Activated gamma-delta T cell treated with anti-CD3 and anti-CD28 coated beads, Interleukin-2, amount 50 U/mL, for 16 hours (primary cell): ENCODE data around the gene CPA4.

Experiments
- DNase-seq: peaks from one replicate; pipeline ENCODE4 v3.0.0-alpha.2; 2020; ENCODE audit warnings: low read depth

The CPA4 gene

GRCh38 chr7:130274983-130275591 is 17.9 kb upstream of the CPA4 start:
- no peak for DNase-seq

GRCh38 chr7:130275826-130276297 is 17.1 kb upstream of the CPA4 start:
- DNase-seq: no peak

GRCh38 chr7:130276796-130277762 is 15.9 kb upstream of the CPA4 start:
- DNase-seq: no peak

- DNase-seq: no peak
These were observed 15.0 kb upstream of the CPA4 start for GRCh38 chr7:130277763-130278643.

- DNase-seq: no peak
These were observed 14.1 kb upstream of the CPA4 start for GRCh38 chr7:130278860-130279259.

- no peak for DNase-seq
These were observed 13.7 kb upstream of the CPA4 start for GRCh38 chr7:130279286-130279685.

GRCh38 chr7:130279906-130280305 is 13.1 kb upstream of the CPA4 start:
- no peak for DNase-seq

GRCh38 chr7:130281260-130281659 is 11.7 kb upstream of the CPA4 start:
- no peak for DNase-seq

GRCh38 chr7:130286881-130287280 is 6.1 kb upstream of the CPA4 start:
- DNase-seq: no peak

GRCh38 chr7:130288168-130288567 is 4.8 kb upstream of the CPA4 start:
- DNase-seq: no peak

- DNase-seq: no peak
These were observed 4.1 kb upstream of the CPA4 start for GRCh38 chr7:130288829-130289228.

- DNase-seq: no peak
These were observed 3.5 kb upstream of the CPA4 start for GRCh38 chr7:130289478-130289877.

- no peak for DNase-seq
These were observed 2.2 kb upstream of the CPA4 start for GRCh38 chr7:130290745-130291144.

- no peak for DNase-seq
These were observed 560 bp downstream of the CPA4 start for GRCh38 chr7:130293521-130293920.

GRCh38 chr7:130294314-130294713 is 1.4 kb downstream of the CPA4 start:
- DNase-seq: no peak

- DNase-seq: no peak
These were observed 3.4 kb downstream of the CPA4 start for GRCh38 chr7:130296221-130296951.

GRCh38 chr7:130297628-130298543 is 4.9 kb downstream of the CPA4 start:
- no peak for DNase-seq

- DNase-seq: no peak
These were observed 5.8 kb downstream of the CPA4 start for GRCh38 chr7:130298544-130299326.

GRCh38 chr7:130299866-130300265 is 6.9 kb downstream of the CPA4 start:
- no peak for DNase-seq
